Psoas muscle (tissue), 8 donors: ENCODE data around the gene CFAP298. TPM values are rescaled to one million over a fixed set of nuclear protein-coding genes. Genes with fewer than 3 reads are reported as not detected.
"Not testable (repeated sequence)": the region's sequence is repeated elsewhere in the genome, so short reads cannot be mapped to it uniquely, and the experiment has no call there.

Experiments
- ATAC-seq, 4 donors: fragments of 200-7000 bp; cut with Tn5 transposase; one replicate each; pipeline ENCODE4 v1.9.1; 2020; ENCODE audit warnings: moderate library complexity in 3 of 4, mild to moderate bottlenecking in 2 of 4
- DNase-seq, 2 donors: peaks; one replicate each; pipeline ENCODE4 v3.0.0-alpha.2; 2020
- H3K27ac ChIP-seq: fragments of 200-600 bp; one replicate; pipeline ENCODE4 v1.8.0; 2022
- H3K27me3 ChIP-seq, 3 donors: fragments of 200-600 bp in 1 of 3; one replicate each; pipeline versions ENCODE4 v1.6.1 to v1.8.0; 2013 to 2022; ENCODE audit warnings: low read length in 2 of 3, mild to moderate bottlenecking in 2 of 3, moderate library complexity in 1 of 3; ENCODE audit not compliant: insufficient read depth in 3 of 3
- H3K36me3 ChIP-seq, 2 donors: fragments of 200-600 bp in 1 of 2; one replicate each; pipeline versions ENCODE4 v1.6.1 to v1.8.0; 2013 to 2022; ENCODE audit warnings: low read depth in 1 of 2, mild to moderate bottlenecking in 1 of 2, moderate library complexity in 1 of 2; ENCODE audit not compliant: insufficient read depth in 1 of 2
- H3K4me1 ChIP-seq: fragments of 200-600 bp; one replicate; pipeline ENCODE4 v1.8.0; 2022
- H3K4me3 ChIP-seq: fragments of 200-600 bp; one replicate; pipeline ENCODE4 v1.8.0; 2022; ENCODE audit warnings: mild to moderate bottlenecking
- H3K9me3 ChIP-seq: fragments of 200-600 bp; one replicate; pipeline ENCODE4 v1.8.0; 2022
- WGBS, 3 donors: extraction: QIAGEN DNeasy Blood & Tissue Kit; methylation state at CpG; one replicate each; pipeline versions ENCODE4 v1.1.6 to v1.1.7; 2013; 5-methylcytosine and 5-hydroxymethylcytosine counted together
- intact Hi-C, 2 donors: fragments of 100-400 bp; cut with DNase I; formaldehyde crosslinking; loops; one replicate each; pipeline versions ENCODE4 v1.11.0 to v1.14.2; 2022
- polyA plus RNA-seq, 3 donors: library from polyadenylated mRNA; stranded (reverse); fragments of 200-250 nt; gene quantifications; one replicate each; pipeline ENCODE4 v1.2.3, GENCODE V29; 2013
- total RNA-seq, 4 donors: library from RNA; stranded (reverse); fragmentation: NEBNext Ultra II Directional in 2 of 4; extraction: Animal tissue kit (Norgen Biotek cat#: 25700) in 2 of 4; gene quantifications; one replicate each; pipeline versions ENCODE4 v1.2.1 to v1.2.4, GENCODE V29; 2021 to 2023
- TF ChIP-seq, protein P1 (sequence below): fragments of 200-600 bp; IDR thresholded peaks from one replicate; pipeline ENCODE4 v1.8.0; 2022; ENCODE audit warnings: antibody characterized with exemption
- donor health status: healthy with polysubstance abuse.
- donor health status: DM: no; HTN: no; CAD: no; lungs with moderate emphysema.
- donor health status: Bipolar disorder and iron deficiency.
- donor health status: healthy.
- donor health status: DM: yes; HTN: yes; CAD: no.
- donor health status: DM: no; HTN: no; CAD: no.
- donor health status: DM: no; HTN: no; CAD: no.
- donor health status: DM: yes; HTN: yes; CAD: no.

Gene CFAP298
- total and polyA plus RNA-seq, 7 donors, result 24.6 to 64.8 (median 31.6) TPM

DNA sequence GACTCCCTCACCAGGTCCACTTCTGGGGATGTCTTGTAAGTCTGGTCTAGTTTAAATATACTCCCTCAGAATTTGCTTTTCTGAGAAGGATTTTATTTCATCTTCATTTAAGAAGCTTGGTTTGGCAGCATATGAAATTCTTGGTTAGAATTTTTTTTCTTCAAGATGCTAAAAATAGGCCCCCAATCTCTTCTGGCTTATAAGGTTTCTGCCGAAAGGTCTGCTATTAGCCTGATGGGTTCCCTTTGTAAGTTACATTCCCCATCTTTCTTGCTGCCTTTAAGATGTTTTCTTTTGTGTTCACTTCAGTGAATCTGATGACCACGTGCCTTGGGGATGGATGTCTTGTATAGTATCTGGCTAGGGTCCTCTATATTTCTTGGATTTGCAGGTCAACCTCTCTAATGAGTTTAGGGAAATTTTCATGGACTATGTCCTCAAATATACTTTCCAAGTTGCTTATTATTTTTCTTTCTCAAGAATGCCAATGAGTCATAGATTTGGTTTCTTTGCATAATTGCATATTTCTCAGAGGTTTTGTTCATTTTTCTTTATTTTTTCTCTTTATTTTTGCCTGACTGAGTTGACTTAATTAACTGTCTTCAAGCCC lies 46.2 kb downstream of the CFAP298 start:
- DNase-seq (no peak), ATAC-seq (no peak)
- Histone ChIP-seq H3K27me3 (no peaks in the 10 kb centered on the region), H3K36me3 (no peaks in the 10 kb centered on the region), H3K4me3 (no peak overlapping the region), H3K9me3 (no peaks in the 10 kb centered on the region), H3K27ac (no peak overlapping the region), H3K4me1 (peaks cover 7% of the 10 kb centered on the region)
- TF ChIP-seq, protein P1, sequence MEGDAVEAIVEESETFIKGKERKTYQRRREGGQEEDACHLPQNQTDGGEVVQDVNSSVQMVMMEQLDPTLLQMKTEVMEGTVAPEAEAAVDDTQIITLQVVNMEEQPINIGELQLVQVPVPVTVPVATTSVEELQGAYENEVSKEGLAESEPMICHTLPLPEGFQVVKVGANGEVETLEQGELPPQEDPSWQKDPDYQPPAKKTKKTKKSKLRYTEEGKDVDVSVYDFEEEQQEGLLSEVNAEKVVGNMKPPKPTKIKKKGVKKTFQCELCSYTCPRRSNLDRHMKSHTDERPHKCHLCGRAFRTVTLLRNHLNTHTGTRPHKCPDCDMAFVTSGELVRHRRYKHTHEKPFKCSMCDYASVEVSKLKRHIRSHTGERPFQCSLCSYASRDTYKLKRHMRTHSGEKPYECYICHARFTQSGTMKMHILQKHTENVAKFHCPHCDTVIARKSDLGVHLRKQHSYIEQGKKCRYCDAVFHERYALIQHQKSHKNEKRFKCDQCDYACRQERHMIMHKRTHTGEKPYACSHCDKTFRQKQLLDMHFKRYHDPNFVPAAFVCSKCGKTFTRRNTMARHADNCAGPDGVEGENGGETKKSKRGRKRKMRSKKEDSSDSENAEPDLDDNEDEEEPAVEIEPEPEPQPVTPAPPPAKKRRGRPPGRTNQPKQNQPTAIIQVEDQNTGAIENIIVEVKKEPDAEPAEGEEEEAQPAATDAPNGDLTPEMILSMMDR, result no peak
- 92 to 95% (median 93%) methylated on average over 2 of the region's 2 CpGs for WGBS, 3 donors
- intact Hi-C loops, result loop anchor here in 1 of 2 donors (5.0 kb wide), 1 partner anchor 164 kb away; no protein-coding TSS in a partner anchor

DNA sequence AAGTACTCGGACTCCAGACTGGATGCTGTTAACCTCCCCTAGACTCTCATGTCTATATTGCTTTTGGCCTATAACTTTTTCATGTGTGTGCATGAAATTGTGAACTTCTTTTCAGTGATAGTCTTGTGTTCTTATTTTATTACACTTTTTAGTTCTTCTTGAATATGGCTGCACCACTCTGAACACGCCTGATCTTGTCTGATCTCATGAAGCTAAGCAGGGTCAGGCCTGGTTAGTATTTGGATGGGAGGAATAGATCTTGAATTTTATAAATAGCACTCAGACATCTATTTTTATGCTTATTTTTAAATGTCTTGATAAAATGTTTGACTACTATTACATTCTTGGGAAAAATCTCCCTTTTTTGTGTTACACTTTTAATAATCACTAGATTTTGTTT lies 49.3 kb downstream of the CFAP298 start:
- H3K4me1 ChIP-seq, result no peaks in the 10 kb centered on the region
- TF ChIP-seq, protein P1, result no peak
- intact Hi-C loops, result no loop called here
- H3K27me3 ChIP-seq, result no peaks in the 10 kb centered on the region
- no peak overlapping the region for H3K4me3 ChIP-seq
- no peaks in the 10 kb centered on the region for H3K36me3 ChIP-seq
- 89 to 95% (median 91%) methylated on average over 2 of the region's 2 CpGs for WGBS, 3 donors
- ATAC-seq (no peak), DNase-seq (no peak)
- H3K9me3 ChIP-seq, result no peaks in the 10 kb centered on the region
- H3K27ac ChIP-seq, result peak overlapping the region; percentile 2

DNA sequence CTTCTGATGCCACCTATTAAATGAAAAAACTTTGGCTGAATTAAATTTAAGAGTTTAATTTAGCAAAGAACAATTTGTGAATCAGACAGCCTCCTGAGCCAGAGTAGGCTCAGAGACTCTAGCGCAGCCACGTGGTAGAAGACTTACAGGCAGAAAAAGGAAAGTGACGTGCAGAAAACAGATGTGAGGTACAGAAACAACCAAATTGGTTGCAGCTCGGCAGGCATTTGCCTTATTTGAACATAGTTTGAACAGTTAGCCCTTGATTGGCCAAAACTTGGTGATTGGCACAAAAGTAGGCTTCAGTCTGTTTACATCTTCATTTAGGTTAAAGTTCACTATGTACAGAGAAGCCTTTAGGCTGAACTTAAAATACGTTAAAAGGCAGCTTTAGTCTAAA lies 49.8 kb downstream of the CFAP298 start:
- intact Hi-C loops, result no loop called here

DNA sequence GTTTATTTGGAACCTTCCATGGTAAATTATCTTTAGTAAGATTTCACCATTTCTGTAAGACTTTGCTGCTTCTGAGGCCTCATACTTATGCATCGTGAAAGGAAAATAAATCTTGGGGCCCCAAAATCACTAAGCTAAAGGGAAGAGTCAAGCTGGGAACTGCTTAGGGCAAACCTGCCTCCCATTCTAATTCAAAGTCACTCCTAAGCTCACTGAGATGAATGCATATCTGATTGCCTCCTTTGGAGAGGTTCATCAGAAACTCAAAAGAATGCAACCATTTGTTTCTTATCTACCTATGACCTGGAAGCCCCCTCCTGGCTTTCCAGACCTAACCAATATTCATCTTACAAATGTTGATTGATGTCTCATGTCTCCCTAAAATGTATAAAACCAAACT lies 50.7 kb downstream of the CFAP298 start:
- intact Hi-C loops, H3K4me1 ChIP-seq, H3K9me3 ChIP-seq, ATAC-seq, H3K4me3 ChIP-seq, H3K27ac ChIP-seq, H3K36me3 ChIP-seq, H3K27me3 ChIP-seq, DNase-seq: not testable (repeated sequence)
- 67 to 80% (median 68%) methylated on average over 1 of the region's 1 CpG for WGBS, 3 donors

More for the DNA sequence above, 49.8 kb downstream of the CFAP298 start:
- no peaks in the 10 kb centered on the region for H3K27me3 ChIP-seq
- no peak overlapping the region for H3K4me3 ChIP-seq
- no peaks in the 10 kb centered on the region for H3K36me3 ChIP-seq
- TF ChIP-seq, protein P1, result peak; percentile 28
- ATAC-seq (no peak), DNase-seq (no peak)
- H3K9me3 ChIP-seq, result no peaks in the 10 kb centered on the region
- H3K27ac ChIP-seq, result peak overlapping the region; percentile 2
- WGBS, 3 donors, result 50 to 63% (median 50%) methylated on average over 5 of the region's 5 CpGs
- H3K4me1 ChIP-seq, result no peaks in the 10 kb centered on the region

DNA sequence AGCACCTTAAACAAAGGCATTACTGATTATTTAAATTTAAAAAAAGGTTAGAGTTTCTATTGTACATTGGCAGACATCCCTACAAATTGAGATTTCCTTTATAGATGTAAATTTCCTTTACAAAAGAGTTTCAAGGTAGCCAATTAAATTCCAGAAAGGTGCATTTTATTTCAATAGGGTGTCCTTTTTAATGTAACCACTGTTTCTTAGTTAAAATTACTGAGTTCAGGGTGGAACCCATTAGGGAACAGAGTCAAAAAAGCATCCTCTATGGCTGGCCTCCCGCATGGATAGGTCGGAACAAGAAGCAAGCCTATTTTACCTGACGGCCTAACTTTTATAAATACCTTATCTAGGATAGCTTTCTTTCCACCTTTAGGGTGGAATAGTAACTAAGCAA lies 51.3 kb downstream of the CFAP298 start:
- ATAC-seq (no peak), DNase-seq (no peak)
- Histone ChIP-seq H3K27ac (no peak overlapping the region), H3K4me3 (no peak overlapping the region), H3K4me1 (no peaks in the 10 kb centered on the region), H3K9me3 (no peaks in the 10 kb centered on the region), H3K36me3 (no peaks in the 10 kb centered on the region), H3K27me3 (no peaks in the 10 kb centered on the region)
- 89 to 92% (median 90%) methylated on average over 3 of the region's 3 CpGs for WGBS, 3 donors
- intact Hi-C loops, result no loop called here
- TF ChIP-seq, protein P1, result no peak
